Esophagus muscularis mucosa (tissue), 4 donors: Measurements from ENCODE around the gene TSNAXIP1. TPM values are rescaled to one million over a fixed set of nuclear protein-coding genes. Genes with fewer than 3 reads are reported as not detected.

Experiments
- DNase-seq: peaks from one replicate; pipeline ENCODE4 v3.0.0-alpha.2; 2017; ENCODE audit errors: extremely low spot score
- H3K27ac ChIP-seq, 4 donors: fragments of 200-600 bp; sonication (generic); replicated peaks in 1 of 4; 1 replicate in 3 of 4; 2 replicates in 1 of 4; pipeline ENCODE4 v1.5.1; 2016 to 2019; ENCODE audit warnings: mild to moderate bottlenecking in 1 of 4
- H3K27me3 ChIP-seq, 4 donors: fragments of 200-600 bp; sonication (generic); one replicate each; pipeline versions ENCODE4 v1.5.1 to v1.6.0; 2016 to 2019
- H3K36me3 ChIP-seq, 4 donors: fragments of 200-600 bp; sonication (generic); one replicate each; pipeline ENCODE4 v1.5.1; 2016 to 2019
- H3K4me1 ChIP-seq, 4 donors: fragments of 200-600 bp; sonication (generic); one replicate each; pipeline ENCODE4 v1.5.1; 2016 to 2019
- H3K4me3 ChIP-seq, 4 donors: fragments of 200-600 bp; sonication (generic); 1 replicate in 2 of 4; 2 replicates in 2 of 4; pipeline ENCODE4 v1.5.1; 2016 to 2019; ENCODE audit warnings: mild to moderate bottlenecking in 4 of 4, moderate library complexity in 1 of 4
- H3K9me3 ChIP-seq, 4 donors: fragments of 200-600 bp; sonication (generic); 1 replicate in 3 of 4; 2 replicates in 1 of 4; pipeline ENCODE4 v1.5.1; 2016 to 2019
- EP300 ChIP-seq: sonication (generic); formaldehyde crosslinking; IDR thresholded peaks from one replicate; pipeline ENCODE4 v1.6.1; 2017; ENCODE audit warnings: antibody characterized with exemption
- POLR2A ChIP-seq: fragments of 450-650 bp; IDR thresholded peaks from one replicate; pipeline ENCODE4 v1.6.1; 2017; ENCODE audit warnings: antibody characterized with exemption, moderate library complexity, mild to moderate bottlenecking, low read depth
- POLR2AphosphoS5 ChIP-seq, 2 donors: sonication (generic); formaldehyde crosslinking; IDR thresholded peaks; one replicate each; pipeline ENCODE4 v1.6.1; 2017; ENCODE audit warnings: antibody characterized with exemption in 2 of 2
- WGBS: methylation state at CpG from one replicate; pipeline ENCODE4 v1.1.5; 2018; 5-methylcytosine and 5-hydroxymethylcytosine counted together
- intact Hi-C: fragments of 100-400 bp; cut with DNase I; formaldehyde crosslinking; loops from one replicate; pipeline ENCODE4 v1.15.1; 2023
- total RNA-seq, 4 donors: library from RNA; depleted of rRNA; stranded (reverse); fragments of >200 nt; gene quantifications; one replicate each; pipeline versions ENCODE4 v1.1.0 to v1.2.1, GENCODE V29; 2016
- TF ChIP-seq, protein P1 (sequence below), 3 experiments: fragments of 200-600 bp in 2 of 3; fragments of 450-650 bp in 1 of 3; sonication (generic) in 2 of 3; IDR thresholded peaks; one replicate each; pipeline ENCODE4 v1.5.1; 2017 to 2019; ENCODE audit warnings: antibody characterized with exemption in 3 of 3, mild to moderate bottlenecking in 2 of 3, moderate library complexity in 1 of 3

TSNAXIP1 gene
- total RNA-seq, 4 donors from 2014 or later = 0.83 to 2.2 (median 1.1) TPM

DNA sequence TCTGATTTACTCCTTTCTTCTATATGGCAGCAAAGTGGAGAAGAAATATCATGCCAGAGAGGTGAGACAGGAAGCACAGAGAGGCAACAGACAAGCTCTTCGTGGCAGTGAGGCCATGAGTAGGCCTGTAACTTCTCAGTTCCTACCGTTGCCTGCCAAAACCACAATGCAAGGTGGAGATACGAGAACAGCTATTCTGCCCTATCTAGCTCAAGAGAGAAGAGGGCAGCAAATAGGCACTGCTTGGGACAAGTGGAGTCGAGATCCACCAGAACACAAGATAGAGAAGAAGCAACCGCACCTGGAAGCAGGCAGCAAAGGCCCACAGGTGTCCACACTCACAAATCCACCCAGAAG is 25.1 kb upstream of the TSNAXIP1 start:
- Histone ChIP-seq H3K4me3 (no peak overlapping the region), H3K27ac (no peak overlapping the region), H3K9me3 (no peaks in the 10 kb centered on the region), H3K4me1 (peaks cover 0 to 9% (median 0%) of the 10 kb centered on the region in 4 donors), H3K36me3 (peaks cover 0 to 3% (median 0%) of the 10 kb centered on the region in 4 donors), H3K27me3 (no peaks in the 10 kb centered on the region)
- WGBS = 74% methylated on average over 5 of the region's 5 CpGs
- no peak for DNase-seq
- TF ChIP-seq POLR2A = no peak
- TF ChIP-seq, protein P1, sequence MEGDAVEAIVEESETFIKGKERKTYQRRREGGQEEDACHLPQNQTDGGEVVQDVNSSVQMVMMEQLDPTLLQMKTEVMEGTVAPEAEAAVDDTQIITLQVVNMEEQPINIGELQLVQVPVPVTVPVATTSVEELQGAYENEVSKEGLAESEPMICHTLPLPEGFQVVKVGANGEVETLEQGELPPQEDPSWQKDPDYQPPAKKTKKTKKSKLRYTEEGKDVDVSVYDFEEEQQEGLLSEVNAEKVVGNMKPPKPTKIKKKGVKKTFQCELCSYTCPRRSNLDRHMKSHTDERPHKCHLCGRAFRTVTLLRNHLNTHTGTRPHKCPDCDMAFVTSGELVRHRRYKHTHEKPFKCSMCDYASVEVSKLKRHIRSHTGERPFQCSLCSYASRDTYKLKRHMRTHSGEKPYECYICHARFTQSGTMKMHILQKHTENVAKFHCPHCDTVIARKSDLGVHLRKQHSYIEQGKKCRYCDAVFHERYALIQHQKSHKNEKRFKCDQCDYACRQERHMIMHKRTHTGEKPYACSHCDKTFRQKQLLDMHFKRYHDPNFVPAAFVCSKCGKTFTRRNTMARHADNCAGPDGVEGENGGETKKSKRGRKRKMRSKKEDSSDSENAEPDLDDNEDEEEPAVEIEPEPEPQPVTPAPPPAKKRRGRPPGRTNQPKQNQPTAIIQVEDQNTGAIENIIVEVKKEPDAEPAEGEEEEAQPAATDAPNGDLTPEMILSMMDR (IDR thresholded peaks at IDR 0.05) = no peak
- no peak for TF ChIP-seq EP300
- TF ChIP-seq POLR2AphosphoS5 (IDR thresholded peaks at IDR 0.05) = no peak
- intact Hi-C loops = no loop called here

DNA sequence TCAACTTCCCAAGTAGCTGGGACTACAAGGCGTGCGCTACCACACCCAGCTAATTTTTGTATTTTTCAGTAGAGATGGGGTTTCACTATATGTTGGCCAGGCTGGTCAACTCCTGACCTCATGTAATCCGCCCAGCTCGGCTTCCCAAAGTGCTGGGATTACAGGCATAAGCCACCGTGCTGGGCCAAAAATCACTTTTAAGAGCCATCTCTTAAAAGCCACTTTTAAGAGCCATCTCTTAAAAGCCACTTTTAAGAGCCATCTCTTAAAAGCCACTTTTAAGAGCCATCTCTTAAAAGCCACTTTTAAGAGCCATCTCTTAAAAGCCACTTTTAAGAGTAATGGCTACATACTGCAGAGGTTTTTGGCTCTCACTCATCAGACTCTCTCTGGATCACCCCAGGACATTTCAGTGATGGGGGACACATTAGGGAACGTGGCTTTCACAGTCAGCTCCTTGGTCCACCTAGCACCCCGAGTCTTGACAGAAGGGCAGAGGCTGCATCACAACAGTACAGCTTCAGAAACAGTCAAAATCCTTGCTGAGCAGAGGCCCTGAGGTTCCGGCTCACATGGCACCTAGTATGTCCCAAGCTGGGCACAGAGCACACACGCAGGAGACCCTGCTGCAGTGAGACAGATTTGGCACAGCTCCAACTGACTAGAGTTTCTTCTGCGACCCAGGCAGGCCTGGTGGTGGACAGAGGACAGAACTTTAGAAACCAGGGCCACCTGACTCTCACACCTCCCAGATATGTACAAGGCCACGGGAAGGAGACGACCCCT is 23.9 kb upstream of the TSNAXIP1 start:
- no peaks in the 10 kb centered on the region for H3K9me3 ChIP-seq
- WGBS = 95% methylated on average over 10 of the region's 12 CpGs
- no peak for DNase-seq
- intact Hi-C loops = no loop called here
- H3K36me3 ChIP-seq = peaks cover 0 to 3% (median 0%) of the 10 kb centered on the region in 4 donors
- H3K27me3 ChIP-seq = no peaks in the 10 kb centered on the region
- H3K4me3 ChIP-seq = no peak overlapping the region
- H3K27ac ChIP-seq = no peak overlapping the region
- peaks cover 0 to 9% (median 0%) of the 10 kb centered on the region in 4 donors for H3K4me1 ChIP-seq
- TF ChIP-seq, protein P1 (IDR thresholded peaks at IDR 0.05) = no peak
- TF ChIP-seq POLR2AphosphoS5 (IDR thresholded peaks at IDR 0.05) = no peak
- no peak for TF ChIP-seq EP300
- TF ChIP-seq POLR2A = no peak

DNA sequence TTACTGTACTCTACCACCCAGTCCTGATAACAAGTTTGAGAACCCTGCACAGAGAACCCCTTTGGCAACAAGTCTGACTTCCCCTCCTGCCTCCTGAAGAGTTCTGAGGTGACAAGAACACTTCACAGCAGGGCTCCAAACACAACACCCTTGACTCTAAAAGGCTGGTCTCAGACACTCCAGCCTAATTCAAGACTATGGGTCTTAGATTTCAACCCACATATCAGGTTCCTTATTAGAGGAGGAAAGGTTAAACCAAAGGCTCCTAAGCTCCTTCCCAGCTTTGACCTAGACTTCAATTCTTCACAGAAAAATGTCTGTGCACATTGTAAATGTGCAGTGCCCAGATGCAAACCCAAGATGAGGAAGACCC is 23.4 kb upstream of the TSNAXIP1 start:
- peaks cover 0 to 3% (median 0%) of the 10 kb centered on the region in 4 donors for H3K36me3 ChIP-seq
- no peak for DNase-seq
- H3K4me3 ChIP-seq = no peak overlapping the region
- no peaks in the 10 kb centered on the region for H3K27me3 ChIP-seq
- no peak overlapping the region for H3K27ac ChIP-seq
- no peaks in the 10 kb centered on the region for H3K9me3 ChIP-seq
- TF ChIP-seq EP300 = no peak
- TF ChIP-seq, protein P1 (IDR thresholded peaks at IDR 0.05) = no peak
- no peak for TF ChIP-seq POLR2AphosphoS5 (IDR thresholded peaks at IDR 0.05)
- TF ChIP-seq POLR2A = no peak
- peaks cover 0 to 9% (median 0%) of the 10 kb centered on the region in 4 donors for H3K4me1 ChIP-seq
- intact Hi-C loops = no loop called here

DNA sequence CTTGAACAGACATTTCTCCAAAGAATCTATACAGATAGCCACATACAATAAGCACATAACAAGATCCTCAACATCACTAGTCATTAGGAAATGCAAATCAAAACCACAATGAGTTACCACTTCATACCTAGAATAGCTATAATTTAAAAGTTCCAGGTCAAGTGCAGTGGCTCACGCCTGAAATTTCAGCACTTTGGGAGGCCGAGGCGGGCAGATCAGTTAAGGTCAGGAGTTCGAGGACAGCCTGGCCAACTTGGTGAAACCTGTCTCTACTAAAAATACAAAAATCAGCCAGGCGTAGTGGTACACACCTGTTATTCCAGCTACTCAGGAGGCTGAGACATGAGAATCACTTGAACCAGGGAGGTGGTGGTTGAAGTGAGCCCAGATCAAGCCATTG is 20.2 kb upstream of the TSNAXIP1 start:
- WGBS = 95% methylated on average over 5 of the region's 5 CpGs

More for the DNA sequence above, 20.2 kb upstream of the TSNAXIP1 start:
- Histone ChIP-seq H3K36me3 (peaks cover 0 to 3% (median 0%) of the 10 kb centered on the region in 4 donors), H3K27ac (no peak overlapping the region), H3K9me3 (no peaks in the 10 kb centered on the region), H3K4me1 (no peaks in the 10 kb centered on the region), H3K4me3 (no peak overlapping the region), H3K27me3 (no peaks in the 10 kb centered on the region)
- intact Hi-C loops = no loop called here
- DNase-seq = no peak
- TF ChIP-seq, protein P1 (IDR thresholded peaks at IDR 0.05) = no peak
- TF ChIP-seq POLR2A = no peak
- TF ChIP-seq POLR2AphosphoS5 (IDR thresholded peaks at IDR 0.05) = no peak
